Non-pigmented ciliary epithelial cell (primary cell): Measurements from ENCODE around the gene TMED8.
"Not testable (repeated sequence)": the region's sequence is repeated elsewhere in the genome, so short reads cannot be mapped to it uniquely, and the experiment has no call there.

ENCODE experiments used
- DNase-seq: peaks from one replicate; pipeline ENCODE4 v3.0.0-alpha.2; 2010; ENCODE audit warnings: low read depth

TMED8 gene

DNA sequence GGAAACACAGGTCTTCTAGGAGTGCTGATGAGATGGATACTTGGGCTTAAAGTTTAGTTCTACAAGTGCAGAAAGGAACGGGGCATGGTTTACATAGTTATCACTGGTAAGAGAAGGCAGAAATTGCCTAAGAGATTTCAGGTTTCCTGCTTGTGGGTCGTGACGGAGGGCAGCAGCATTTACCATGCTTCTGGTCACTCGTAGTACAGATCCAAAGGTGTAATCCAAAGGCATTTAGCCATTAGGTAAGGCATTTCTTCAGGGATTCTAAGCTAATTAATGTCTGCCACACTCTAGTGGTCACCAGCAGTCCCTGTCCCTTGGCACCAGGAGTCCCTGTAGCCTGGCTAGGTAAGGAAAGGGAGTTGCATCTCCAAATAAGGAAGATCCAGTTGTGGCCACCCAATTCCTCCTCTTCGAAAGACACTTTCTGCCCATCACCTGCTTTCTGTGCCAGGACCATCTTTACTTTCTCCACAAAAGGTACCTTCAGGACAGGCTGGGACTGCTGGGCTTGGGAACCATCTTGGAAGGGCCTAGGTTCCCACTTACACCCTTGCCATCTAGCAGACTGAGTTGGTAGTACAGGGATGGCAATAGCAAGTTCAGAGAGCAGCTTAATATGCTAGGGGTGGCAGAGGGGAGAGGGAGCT lies 54.5 kb downstream of the TMED8 start:
- DNase-seq: no peak

DNA sequence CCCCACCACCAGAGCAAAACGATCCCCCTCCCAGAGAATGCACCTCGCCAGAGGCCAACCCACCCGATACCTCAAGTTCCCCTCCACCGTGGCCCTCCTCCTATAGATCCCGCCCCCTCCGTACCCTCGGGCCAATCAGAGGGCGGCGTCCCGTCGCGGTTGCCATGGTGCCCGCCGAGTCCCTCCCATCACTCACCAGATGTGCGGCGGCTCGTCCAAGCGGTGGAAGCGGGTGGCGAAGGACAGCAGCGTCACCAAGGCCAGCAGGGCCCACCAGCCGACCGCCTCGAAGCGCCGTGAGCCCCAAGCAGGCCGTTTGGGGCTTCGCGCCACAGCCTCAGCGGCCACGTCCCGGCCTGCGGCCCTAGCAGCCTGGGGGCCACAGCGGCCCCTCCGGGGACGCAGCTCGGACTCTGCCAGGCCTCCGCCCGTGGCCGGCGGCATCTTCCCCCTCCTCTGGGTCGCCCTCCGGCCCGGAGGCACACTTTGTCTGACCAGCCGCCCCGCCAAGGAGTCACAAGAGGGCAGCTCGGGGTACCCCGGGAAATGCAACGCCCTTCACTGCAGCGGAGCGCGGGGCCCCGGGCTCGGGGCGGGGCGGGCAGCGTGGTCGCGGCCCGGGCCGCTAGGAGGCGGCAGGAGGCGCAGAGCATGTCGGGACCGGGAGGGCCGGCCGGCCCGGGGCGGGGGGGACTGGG lies 56.5 kb downstream of the TMED8 start, which contains the start of gene POMT2:
Gene POMT2 (minus strand): TSS at position 646 of the 698 bp plus-strand sequence. CDS start 202 bp downstream, at position 444.
- no peak for DNase-seq

DNA sequence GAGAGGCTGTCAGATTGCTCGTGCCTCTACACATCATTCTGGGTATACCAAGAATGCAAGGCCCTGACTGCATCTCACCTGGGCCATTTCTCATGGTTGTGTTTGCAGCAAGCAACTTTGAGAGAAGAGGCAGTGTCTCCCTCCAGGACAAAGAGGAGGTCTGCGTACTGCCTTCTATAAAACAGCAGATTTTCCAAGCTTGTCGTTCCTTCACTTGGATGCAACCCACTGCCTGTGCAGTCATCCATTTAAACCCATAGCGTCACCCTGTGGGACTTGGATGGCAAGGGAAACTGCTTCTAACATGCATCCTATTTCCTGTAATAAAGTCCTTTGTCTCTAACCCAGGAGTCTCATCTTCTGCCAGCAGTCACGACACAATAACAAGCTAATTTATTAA lies 57.5 kb downstream of the TMED8 start:
- no peak for DNase-seq

DNA sequence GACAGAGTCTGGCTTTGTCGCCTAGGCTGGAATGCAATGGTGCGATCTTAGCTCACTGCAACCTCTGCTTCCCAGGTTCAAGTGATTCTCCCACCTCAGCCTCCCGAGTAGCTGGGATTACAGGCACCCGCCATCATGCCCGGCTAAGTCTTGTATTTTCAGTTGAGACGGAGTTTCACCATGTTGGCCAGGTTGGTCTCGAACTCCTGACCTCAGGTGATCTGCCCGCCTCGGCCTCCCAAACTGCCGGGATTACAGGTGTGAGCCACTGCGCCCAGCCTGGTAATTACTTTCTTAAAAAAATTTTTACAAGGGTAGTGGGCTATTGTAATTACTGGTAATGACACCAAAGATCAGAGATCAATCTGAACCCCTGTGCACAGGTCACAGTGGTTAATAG lies 58.1 kb downstream of the TMED8 start:
- DNase-seq: not testable (repeated sequence)

DNA sequence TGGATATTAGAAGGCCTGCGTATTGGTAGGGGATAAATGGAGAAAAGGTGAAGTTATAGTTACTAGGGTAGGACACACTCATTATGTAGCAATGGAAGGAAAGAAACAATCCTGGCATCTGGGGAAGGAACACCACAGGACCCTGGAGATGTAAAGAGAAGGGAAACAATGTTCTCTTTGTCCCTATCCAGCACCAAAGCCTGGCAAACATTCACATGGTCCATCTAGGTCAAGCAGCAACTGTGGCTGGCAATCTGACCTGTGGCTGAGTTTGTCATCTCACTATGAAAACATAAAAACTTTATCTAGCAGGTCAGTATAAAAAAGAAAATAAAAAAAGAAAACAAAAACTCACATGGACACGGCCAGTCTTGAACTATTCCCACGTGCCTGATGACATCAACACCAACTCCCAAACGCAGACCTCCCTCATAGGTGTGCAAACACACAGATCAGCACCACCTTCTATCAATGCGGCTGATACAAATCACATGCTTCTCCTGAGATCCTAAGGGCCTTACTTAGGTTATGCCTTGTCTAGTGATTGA lies 58.8 kb downstream of the TMED8 start:
- DNase-seq: no peak

DNA sequence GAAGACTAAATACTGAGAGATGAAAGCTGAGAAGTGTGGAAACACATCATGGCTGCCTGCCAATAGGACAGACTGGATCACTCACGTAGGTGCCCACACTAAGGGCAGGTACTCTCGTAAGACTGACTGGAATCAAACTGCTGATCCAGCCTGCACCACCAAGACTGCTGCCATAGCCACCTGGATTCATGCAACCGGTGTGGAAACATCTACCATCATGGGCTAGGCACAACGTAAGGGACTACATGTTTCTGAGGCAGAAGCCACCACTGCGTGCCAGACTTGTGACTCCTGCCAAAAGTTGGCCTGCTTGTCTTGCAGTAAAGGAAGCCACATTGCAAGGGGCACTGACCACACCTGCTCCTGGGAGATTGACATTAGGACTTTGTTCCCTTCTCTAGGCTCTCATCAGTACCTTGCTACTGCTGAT lies 60.0 kb downstream of the TMED8 start:
- DNase-seq: no peak

DNA sequence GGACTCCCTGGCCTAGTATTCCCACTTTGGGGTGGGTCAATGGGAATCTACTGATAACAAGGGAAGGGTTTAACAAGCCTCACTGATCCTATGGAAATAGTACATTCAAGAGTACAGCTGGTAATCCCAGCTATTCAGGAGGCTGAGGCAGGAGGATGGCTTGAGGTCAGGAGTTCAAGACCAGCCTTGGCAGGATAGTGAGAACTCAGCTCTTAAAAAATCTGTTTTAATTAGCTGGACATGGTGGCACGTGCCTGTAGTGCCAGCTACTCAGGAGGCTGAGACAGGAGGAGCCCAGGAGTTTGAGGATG lies 60.7 kb downstream of the TMED8 start:
- no peak for DNase-seq

DNA sequence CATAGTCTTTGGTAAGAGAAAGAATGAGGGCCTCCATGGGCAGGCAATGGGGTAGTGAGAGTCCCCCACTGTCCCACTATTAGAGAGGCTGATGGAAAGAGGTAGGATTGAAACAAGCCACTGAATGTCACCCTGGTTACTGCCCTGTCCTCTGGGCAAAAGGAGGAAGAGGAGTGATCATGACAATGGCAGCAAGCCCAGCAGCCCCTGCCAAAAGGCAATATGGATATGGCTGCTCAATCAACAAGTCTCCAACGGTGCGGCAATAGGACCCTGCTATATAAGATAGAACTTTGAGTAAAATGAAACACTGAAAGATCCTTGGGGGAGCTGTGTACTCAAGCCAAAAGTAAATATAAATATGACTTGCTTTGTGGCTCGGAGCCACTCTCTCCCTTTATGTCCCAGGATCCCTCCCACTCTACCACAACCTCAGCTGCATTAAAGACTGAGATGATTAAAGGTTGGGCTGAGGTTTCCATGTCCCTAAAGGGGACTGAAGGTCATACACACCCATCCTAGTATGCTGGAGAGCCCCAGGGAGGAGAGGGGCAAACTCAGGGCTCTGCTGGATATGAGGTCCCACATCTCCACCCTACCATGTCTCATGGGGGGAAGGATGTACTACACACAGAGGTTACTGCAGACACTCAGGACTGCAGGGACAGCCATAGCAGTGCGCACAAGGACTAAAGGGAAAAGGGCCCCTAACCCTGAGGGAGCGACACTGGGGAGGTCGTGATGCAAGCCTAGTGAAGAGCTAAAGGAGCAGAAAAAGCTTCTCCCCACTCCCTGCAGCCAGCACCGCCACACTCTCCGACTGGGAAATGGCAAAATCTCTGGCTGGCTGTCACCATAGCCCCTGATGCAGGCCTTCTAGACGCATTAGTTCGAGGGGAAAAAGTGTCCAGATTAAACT lies 62.1 kb downstream of the TMED8 start:
- DNase-seq: no peak

DNA sequence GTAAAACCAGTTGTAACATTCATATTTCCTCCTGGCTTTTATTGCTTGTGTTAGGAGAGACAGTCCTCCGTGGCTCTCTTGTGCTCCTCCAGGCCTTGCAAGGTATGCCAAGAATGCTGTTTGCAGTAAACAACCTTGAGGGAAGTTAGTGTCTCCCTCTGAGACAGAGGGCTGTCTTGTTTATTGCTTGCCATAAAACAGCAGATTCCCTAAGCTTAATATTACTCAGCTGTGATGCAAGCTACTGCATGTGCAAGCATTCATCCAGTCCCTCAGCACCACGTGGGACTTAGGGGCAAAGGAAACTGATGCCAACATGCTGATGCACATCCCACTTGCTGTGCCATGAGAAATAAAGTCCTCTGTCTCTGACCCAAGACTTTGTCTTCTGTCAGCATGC lies 62.9 kb downstream of the TMED8 start:
- peak; percentile 62 for DNase-seq

DNA sequence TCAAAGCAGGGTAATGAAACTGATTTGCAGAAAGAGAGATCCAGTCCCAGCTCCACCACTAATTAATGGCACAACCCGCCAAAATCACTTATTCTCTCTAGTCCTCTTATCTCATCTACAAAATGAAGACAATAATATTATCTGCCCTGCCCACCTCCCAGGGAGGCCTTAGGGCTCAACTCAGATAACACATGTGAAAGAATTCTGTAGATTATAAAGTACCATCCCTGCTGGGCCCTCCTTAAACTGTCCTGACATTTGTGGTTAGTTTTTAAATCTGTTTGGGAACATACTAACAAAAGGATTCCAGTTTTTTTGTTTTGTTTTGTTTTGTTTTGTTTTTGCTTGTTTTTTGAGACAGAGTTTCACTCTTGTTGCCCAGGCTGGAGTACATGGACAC lies 63.5 kb downstream of the TMED8 start:
- no peak for DNase-seq

DNA sequence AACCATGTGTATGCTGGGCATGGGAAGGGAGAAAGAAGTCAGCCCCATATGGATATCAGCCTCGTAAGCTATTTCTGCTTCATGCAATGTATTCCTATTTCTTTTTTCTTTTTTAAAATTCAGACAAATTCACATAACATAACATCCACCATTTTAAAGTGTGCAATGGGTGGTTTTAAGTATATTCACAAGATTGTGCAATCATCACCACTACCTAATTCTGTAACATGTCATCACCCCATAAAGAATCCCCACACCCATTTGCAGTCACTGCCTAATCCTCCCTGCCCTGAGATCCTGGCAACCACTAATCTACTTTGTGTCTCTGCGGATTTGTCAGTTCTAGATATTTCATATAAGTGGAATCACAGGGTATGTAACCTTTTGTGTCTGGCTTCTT lies 65.7 kb downstream of the TMED8 start:
- no peak for DNase-seq

DNA sequence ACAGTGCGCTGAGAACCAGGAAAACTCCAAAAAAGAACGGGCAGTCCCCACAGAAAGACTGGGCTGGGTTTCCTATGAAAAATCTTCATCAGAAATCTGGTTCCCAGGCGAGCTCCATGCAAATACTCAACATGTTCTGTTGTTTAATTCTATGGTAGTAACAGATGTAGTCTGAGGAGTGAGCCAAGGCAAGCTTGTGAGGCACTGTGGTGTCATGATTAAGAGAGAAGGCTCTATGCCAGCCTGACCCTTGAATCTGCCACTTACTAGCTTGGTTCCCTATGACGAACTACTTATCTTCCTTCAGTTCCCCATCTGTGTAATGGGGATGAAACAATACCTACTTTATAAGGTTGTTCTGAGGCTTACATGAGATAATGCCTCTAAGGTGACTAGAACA lies 66.9 kb downstream of the TMED8 start:
- no peak for DNase-seq

DNA sequence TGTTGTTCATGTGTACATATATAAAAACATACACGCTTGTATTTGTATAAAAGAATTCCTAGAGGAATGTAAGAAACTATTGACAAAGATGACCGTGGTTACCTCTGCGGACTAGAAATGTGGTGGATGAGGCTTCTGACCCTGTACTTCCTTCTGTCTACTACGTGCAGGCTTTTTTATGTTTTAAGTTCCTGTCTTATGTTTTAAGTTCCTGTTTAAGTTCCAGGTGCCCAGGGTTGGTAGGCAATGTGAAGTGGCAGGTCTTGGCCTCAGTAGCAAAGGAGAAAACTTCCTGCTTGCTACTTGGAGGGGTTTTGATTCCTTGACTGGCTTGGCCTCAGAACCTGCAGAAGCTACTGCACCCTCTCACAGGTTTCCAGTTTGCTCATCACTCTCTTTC lies 67.8 kb downstream of the TMED8 start:
- no peak for DNase-seq

DNA sequence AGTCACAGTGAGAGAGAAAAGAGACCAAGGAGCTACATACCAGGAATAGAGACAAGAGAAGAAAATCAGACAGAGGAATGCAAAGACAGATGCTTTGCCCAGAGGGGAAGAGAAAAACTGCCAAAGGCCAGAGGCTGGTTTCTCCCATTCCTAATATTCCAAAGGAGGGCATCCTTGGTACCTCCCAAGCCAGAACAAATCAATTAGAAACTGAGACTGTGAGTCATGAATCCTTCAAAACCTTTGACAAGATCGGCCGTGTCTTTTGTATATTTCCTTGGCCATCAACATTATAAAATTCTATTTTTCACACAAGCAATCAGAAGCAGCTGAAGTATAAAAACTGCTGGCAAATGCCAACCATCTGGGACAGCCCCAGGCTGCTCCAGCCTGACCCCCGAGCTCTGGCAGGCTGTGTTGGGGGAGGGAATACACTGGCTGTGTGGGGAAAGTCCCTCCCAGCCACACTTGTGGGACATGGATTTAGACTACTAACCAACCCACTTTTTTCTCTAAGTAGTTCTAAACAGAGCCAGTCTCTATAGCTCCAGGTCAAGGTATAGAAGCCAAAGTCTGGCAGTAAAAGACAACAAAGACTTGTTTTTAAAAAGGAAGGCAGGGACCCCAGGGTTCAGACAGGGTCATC lies 69.9 kb downstream of the TMED8 start:
- DNase-seq: no peak

DNA sequence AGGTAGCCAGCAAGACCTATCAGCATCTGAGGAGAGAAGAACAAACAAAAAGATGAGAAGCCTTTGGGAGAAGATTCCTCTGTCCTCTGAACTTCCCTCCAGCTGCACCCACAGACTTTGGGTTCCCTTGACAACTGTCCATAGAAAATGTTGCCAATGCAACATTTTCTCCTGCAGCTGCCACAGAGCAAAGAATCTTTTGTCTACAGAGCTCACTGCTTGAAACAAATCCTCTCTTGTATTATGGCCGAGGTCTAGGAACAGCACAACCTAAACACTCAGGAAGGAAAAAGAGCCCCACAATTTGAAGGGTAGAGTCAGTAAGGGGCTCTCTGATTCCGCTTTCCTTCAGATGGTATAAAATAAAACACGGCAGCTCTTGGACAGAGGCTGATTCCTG lies 70.5 kb downstream of the TMED8 start:
- no peak for DNase-seq

DNA sequence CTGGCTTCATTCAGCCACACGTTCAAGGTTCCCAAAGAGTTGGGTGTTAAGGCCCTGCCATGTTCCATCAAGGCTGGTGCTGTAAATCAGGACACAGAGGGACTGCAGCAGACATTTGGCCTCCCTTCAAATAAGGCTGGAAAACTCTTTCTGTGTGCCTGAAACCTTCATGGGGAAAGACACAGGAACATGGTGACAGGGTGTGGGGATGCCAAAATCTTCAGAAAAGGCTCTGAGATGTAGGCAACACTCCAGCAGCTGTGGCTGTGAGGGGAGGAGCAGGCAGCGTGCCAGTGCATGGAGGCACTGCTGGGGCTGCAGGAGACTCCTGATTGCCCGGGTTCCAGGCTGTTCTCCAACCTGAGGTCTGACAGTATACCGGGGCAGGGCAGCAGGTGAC lies 71.2 kb downstream of the TMED8 start:
- no peak for DNase-seq

DNA sequence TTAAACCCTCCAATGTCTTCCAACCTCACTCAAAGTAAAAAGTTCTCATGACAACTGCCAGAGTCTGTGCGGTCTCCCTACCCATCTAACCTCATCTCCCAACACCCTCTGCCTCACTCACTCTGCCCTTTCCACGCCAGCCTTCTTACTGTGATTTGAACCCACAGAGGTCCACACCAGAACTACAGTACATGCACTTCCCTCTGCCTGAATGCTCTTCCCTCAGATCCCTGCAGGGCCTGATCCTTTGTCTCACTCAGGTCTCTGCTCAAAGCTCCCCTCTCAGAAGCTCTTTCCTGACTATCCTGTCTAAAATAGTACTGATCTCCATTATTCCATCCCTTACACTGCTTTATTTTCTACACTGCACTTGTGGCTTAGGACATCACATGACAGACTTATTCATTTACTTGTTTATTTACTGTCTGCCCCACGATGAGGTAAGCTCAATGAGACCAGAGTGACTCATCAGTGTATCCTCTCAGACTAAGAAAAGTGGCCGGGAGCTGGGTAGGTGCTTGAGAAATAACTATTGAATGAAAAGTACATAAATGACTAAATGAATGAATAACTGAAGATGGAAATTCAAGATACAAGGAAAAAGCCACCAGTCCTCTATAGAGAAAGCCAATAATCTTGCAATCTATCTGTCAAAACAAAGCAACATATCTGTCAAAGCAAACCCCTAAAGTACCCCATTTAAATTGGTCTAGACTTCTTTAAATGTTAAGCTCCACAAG lies 73.3 kb downstream of the TMED8 start:
- DNase-seq: peak; percentile 95

DNA sequence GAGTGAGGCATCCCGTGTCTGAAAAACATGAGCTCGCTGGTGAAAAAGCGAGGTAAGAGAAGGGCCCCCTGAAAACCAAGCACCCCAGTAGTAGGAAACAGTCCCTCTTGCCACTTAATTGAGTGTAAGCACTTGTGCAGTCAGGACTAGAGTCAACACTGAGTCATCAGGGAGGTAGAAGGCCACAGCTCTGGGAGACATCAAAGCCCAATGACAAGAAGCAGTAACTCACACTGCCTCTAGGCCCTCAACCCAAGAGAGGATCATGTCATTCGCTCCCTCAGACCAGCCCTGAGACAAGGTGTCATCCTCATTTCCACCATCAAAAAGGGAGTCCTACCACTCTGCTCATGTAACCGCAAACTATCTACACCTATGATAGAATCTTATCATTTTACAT lies 74.0 kb downstream of the TMED8 start:
- peak; percentile 42 for DNase-seq

DNA sequence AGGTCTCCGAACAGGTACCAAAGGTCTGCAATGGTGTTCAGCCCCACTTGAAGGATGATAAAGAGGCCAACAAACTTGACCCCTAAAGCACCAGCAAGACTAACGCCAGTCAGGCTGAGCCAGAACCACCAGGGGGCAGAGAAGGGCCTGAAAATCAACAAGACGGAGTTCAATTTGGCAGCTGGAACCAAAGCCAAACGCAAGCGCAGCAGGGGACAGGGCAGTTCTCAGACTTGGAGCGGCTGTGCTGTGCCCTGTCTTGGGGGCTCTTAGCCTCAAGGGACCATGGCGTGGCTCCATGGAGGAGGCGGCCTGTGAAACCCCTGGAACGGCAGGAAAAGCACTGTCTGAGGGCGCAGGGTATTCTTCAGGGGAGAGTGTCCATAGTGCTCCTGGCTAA lies 75.8 kb downstream of the TMED8 start:
- DNase-seq: peak; percentile 65

DNA sequence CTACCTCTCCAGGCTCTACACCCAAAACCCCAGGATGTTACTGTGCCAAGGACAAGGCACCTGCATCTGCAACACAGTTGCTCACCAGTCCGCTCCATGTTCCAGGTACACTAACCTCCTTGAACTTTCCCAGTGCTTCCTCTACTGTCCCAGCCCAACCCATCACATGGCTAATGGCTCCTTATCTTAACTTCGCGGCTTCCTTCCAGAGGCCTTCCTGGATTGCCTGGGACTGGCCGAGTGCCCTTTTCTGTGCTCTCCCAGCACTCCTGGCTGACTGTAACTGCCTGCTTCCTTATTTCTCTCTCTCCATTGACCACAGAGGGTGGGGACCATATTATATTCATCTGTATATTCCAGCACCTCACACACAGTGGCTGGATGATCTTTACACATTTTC lies 77.1 kb downstream of the TMED8 start:
- no peak for DNase-seq

DNA sequence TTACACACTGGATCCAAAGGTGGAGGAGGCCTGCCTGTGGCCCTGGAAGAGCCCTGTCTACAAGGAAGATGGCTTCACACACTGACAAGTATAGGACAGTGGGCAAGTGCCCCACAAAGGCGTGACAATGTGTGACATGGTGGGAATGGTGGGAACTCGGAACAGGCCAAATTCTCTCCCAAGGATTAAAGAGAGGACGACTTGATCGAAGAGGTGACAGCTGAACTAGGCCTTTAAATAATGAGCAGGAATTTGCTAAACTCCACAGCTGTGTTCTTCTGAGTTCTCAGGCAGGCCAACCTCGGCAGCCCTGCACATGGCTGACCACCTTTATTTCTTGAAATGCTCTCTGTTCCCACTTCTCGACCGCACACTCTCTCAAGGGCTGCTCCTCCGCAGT lies 80.0 kb downstream of the TMED8 start:
- DNase-seq: no peak

DNA sequence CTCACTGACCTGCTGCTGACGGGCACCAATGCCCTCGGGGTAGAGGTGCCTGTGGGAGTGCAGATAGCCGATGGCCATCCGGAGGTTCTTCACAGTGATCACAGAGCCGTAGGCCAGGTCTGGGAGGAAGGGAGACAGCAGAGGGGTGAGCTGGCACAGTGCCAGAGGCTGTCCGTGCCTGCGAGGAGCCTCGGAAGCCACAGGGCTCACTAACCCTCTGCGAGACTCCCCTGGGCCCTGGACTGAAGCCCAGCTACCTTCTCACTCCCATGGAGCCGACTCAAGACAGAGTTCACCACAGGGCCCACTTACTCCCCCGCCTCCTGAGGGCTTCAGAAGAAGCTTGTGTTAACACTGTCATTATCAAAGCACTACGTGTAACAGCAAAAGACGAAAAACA lies 80.7 kb downstream of the TMED8 start:
- DNase-seq: no peak
